Mesothelial cell of epicardium (in vitro differentiated cells): Measurements from ENCODE around the gene PLAAT1. TPM values are rescaled to one million over a fixed set of nuclear protein-coding genes. Genes with fewer than 3 reads are reported as not detected.

Experiments
- DNase-seq, 2 experiments: peaks; one replicate each; pipeline ENCODE4 v3.0.0; 2021; ENCODE audit warnings: low spot score in 2 of 2; ENCODE audit not compliant: unreplicated experiment in 2 of 2
- H3K27ac Mint-ChIP-seq: 2 replicates; pipeline ENCODE4 v1.8.0; 2021; ENCODE audit warnings: mixed read lengths
- H3K27me3 Mint-ChIP-seq: 2 replicates; pipeline ENCODE4 v1.8.0; 2021; ENCODE audit warnings: low read depth, mixed read lengths
- H3K36me3 Mint-ChIP-seq: 2 replicates; pipeline ENCODE4 v1.8.0; 2021; ENCODE audit warnings: mixed read lengths
- H3K4me1 Mint-ChIP-seq: 2 replicates; pipeline ENCODE4 v1.8.0; 2021; ENCODE audit warnings: mixed read lengths
- H3K4me3 Mint-ChIP-seq: 2 replicates; pipeline ENCODE4 v1.8.0; 2021; ENCODE audit warnings: mild to moderate bottlenecking, moderate library complexity, mixed read lengths
- H3K9me3 Mint-ChIP-seq: 2 replicates; pipeline ENCODE4 v1.8.0; 2021; ENCODE audit warnings: mixed read lengths
- total RNA-seq: library from RNA; stranded (reverse); gene quantifications from 3 replicates; pipeline ENCODE4 v1.2.1, GENCODE V29; 2021
- TF ChIP-seq, protein P1 (sequence below): fragments of 200-600 bp; sonication (generic); IDR thresholded peaks from one replicate; pipeline ENCODE4 v1.5.0; 2021; ENCODE audit warnings: antibody characterized with exemption; ENCODE audit not compliant: unreplicated experiment

PLAAT1 gene
- total RNA-seq, 1 donor from 2014 or later = 2.1 TPM

DNA sequence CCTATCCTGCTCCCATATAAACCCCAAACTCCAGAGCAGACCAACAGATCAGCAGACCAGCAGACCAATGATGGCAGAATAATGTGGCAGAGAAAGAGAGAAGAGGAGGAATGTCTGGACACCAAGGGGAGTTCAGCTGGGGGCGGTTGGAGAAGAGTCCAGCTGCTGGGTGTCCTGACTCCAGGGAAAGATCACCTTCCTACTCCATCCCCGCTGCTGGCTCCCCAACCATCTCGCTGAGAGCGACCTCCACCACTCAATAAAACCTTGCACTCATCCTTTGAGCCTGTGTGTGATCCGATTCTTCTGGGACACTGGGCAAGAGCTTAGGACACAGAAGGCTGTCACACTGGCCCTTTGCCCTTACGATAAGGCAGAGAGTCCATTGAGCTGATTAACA, 12.8 kb upstream of the PLAAT1 start:
- TF ChIP-seq, protein P1, sequence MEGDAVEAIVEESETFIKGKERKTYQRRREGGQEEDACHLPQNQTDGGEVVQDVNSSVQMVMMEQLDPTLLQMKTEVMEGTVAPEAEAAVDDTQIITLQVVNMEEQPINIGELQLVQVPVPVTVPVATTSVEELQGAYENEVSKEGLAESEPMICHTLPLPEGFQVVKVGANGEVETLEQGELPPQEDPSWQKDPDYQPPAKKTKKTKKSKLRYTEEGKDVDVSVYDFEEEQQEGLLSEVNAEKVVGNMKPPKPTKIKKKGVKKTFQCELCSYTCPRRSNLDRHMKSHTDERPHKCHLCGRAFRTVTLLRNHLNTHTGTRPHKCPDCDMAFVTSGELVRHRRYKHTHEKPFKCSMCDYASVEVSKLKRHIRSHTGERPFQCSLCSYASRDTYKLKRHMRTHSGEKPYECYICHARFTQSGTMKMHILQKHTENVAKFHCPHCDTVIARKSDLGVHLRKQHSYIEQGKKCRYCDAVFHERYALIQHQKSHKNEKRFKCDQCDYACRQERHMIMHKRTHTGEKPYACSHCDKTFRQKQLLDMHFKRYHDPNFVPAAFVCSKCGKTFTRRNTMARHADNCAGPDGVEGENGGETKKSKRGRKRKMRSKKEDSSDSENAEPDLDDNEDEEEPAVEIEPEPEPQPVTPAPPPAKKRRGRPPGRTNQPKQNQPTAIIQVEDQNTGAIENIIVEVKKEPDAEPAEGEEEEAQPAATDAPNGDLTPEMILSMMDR = no peak
- Mint-ChIP-seq H3K4me1 (peaks cover 19% of the 10 kb centered on the region), H3K9me3 (no peaks in the 10 kb centered on the region), H3K27ac (no peak overlapping the region), H3K4me3 (no peak overlapping the region), H3K36me3 (no peaks in the 10 kb centered on the region), H3K27me3 (peaks cover 2% of the 10 kb centered on the region)
- DNase-seq = no peak

DNA sequence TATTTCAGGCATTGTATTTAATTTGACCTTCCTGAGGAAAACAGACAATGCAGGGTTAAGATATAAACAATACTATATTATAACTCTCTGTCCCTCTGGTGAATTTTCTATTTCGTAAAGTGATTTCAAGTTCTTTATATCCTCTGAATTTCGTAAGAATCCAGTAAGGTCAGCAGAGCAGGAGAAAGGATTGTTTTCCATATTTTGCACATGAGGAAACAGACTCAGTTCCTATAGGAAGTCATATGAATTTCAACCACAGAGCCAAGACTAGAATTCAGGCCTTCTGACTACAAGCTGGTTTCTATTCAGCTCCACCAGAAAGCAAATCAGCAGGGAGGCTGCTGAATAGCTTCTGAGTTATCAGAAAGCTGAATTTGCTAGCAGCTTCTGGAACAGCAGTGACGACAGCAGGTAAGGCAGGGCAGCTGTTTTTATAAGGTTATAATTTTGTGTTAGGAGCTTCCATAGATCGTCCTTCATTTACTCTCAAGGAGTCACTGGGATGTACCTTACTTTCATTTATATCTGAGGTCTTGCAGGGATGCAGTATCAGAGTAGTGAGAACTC, 11.1 kb upstream of the PLAAT1 start:
- Mint-ChIP-seq H3K4me1 (peaks cover 19% of the 10 kb centered on the region), H3K36me3 (no peaks in the 10 kb centered on the region), H3K27ac (no peak overlapping the region), H3K27me3 (peaks cover 2% of the 10 kb centered on the region), H3K4me3 (no peak overlapping the region), H3K9me3 (no peaks in the 10 kb centered on the region)
- TF ChIP-seq, protein P1 = no peak
- no peak for DNase-seq

DNA sequence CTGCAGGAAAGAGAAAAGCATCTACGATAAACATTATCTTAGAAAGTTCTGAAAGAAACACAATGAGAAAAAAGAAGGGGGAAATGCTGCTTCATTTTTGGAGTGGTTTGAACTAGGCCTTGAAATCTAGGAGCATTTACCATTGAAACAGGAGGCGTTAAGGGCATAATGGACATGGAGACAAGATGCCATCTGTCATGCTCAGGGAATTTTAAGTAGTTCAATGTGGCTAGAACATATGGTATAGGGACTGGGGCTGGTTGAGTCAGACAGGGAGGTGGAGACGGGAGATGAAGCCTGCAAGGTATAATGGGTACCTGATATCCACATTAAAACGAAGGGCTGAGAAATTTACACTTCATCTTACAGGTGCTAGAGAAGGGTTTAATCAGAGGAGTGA, 10.4 kb upstream of the PLAAT1 start:
- Mint-ChIP-seq H3K9me3 (no peaks in the 10 kb centered on the region), H3K4me3 (no peak overlapping the region), H3K4me1 (peaks cover 19% of the 10 kb centered on the region), H3K36me3 (no peaks in the 10 kb centered on the region), H3K27me3 (peaks cover 2% of the 10 kb centered on the region), H3K27ac (no peak overlapping the region)
- DNase-seq = no peak
- TF ChIP-seq, protein P1 = no peak

DNA sequence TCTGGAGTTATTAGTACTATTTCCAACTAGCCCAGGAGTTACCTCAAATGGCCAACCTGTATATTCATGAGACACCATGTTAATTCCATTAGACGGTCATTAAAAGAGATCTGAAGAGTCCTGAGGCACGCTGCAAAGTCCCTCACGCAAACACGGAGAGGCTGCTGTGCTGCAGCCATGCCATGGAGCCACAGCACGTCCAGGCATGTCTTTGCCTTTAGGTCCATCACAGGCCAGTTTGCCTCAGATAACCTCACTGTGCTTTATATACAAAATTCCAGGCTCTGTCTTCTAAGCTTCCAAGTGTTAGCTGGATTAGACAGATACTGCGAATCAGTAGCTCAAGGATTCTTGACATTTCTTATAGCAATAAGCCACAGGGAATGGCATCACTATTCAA, 9.8 kb upstream of the PLAAT1 start:
- no peak overlapping the region for H3K4me3 Mint-ChIP-seq
- H3K36me3 Mint-ChIP-seq = no peaks in the 10 kb centered on the region
- TF ChIP-seq, protein P1 = no peak
- DNase-seq = no peak
- peaks cover 2% of the 10 kb centered on the region for H3K27me3 Mint-ChIP-seq
- peaks cover 13% of the 10 kb centered on the region for H3K4me1 Mint-ChIP-seq
- H3K9me3 Mint-ChIP-seq = no peaks in the 10 kb centered on the region
- no peak overlapping the region for H3K27ac Mint-ChIP-seq

DNA sequence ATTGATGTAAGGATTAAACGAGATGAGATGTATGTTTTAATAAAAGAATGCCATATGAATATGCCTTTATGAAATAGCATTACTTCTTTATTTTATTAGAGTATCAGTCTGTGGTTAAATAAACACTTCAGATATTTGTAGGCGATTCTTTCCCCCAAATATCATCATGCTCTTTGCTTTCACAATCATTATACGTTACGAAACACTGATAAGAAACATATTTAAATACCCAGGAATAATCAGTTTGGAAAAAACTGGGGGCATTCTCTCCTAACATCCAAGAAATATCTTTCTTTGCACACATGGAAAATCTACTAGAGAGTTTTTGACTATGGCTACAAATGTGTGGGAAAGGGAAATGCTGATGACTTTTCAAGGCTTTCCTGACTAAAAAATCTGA, 4.4 kb upstream of the PLAAT1 start:
- no peaks in the 10 kb centered on the region for H3K27me3 Mint-ChIP-seq
- TF ChIP-seq, protein P1 = no peak
- H3K27ac Mint-ChIP-seq = no peak overlapping the region
- H3K36me3 Mint-ChIP-seq = no peaks in the 10 kb centered on the region
- H3K9me3 Mint-ChIP-seq = no peaks in the 10 kb centered on the region
- no peak for DNase-seq
- no peak overlapping the region for H3K4me3 Mint-ChIP-seq
- peaks cover 21% of the 10 kb centered on the region for H3K4me1 Mint-ChIP-seq

DNA sequence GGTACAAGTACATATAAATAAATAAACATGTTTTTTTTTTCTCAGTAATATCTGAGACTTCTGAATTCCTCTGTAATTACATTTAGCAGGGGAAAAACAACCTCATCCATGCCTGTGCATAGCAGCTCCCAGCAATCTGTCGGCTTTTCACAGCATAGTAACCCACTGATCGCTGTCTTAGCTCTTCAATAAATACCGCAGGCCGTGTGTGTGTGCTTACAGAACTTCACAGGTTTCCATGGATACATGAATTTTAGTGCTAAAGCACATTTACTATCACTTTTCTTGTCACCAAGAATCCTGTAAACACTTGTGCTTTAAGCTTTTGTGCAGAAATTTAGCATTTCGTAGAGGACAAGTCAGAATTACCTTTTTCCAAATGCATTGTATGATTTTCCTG, 4.0 kb upstream of the PLAAT1 start:
- peaks cover 2% of the 10 kb centered on the region for H3K27me3 Mint-ChIP-seq
- H3K36me3 Mint-ChIP-seq = no peaks in the 10 kb centered on the region
- TF ChIP-seq, protein P1 = no peak
- no peaks in the 10 kb centered on the region for H3K9me3 Mint-ChIP-seq
- no peak overlapping the region for H3K4me3 Mint-ChIP-seq
- DNase-seq = no peak
- H3K4me1 Mint-ChIP-seq = peaks cover 21% of the 10 kb centered on the region
- H3K27ac Mint-ChIP-seq = no peak overlapping the region
